CD4-positive, alpha-beta T cell treated with Interleukin-4 for 1 hour (primary cell): ENCODE data around the gene NUB1.

Experiments
- DNase-seq, 2 donors: peaks; one replicate each; pipeline ENCODE4 v3.0.0-alpha.2; 2020 to 2022

NUB1 gene

DNA sequence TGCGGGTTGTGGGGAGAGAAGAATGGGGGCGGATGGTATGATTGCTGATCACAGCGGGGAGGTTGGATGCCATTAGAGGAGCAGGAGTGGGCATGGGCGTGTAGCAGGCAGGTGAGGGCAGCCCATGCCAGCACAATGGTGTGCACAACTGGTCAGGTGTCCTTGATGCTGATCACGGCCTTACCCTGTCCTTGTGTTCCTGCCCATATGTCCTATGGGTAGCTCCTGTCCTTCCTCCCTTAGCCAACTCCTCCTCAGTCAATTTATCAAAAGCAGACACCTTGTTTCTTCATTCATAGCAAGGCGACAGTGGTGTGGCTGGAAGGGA, 37.5 kb downstream of the NUB1 start:
- no peak for DNase-seq

GRCh38 chr7:151379534-151380198, 38.1 kb downstream of the NUB1 start:
- DNase-seq, result no peak

- no peak for DNase-seq
These were observed 38.8 kb downstream of the NUB1 start for GRCh38 chr7:151380199-151381097.

- DNase-seq, result peak in 1 of 2 donors; percentile 24
These were observed 39.4 kb downstream of the NUB1 start for GRCh38 chr7:151381098-151381347.

- DNase-seq, result peak; percentile 69 to 79
These were observed 39.9 kb downstream of the NUB1 start for GRCh38 chr7:151381348-151382078.

- peak; percentile 60 to 70 for DNase-seq
These were observed 40.7 kb downstream of the NUB1 start for GRCh38 chr7:151382079-151382885.

GRCh38 chr7:151383638-151384351, 42.2 kb downstream of the NUB1 start:
- DNase-seq, result no peak

GRCh38 chr7:151384352-151384697, 42.7 kb downstream of the NUB1 start:
- no peak for DNase-seq

- no peak for DNase-seq
These were observed 43.4 kb downstream of the NUB1 start for GRCh38 chr7:151384776-151385625.

DNA sequence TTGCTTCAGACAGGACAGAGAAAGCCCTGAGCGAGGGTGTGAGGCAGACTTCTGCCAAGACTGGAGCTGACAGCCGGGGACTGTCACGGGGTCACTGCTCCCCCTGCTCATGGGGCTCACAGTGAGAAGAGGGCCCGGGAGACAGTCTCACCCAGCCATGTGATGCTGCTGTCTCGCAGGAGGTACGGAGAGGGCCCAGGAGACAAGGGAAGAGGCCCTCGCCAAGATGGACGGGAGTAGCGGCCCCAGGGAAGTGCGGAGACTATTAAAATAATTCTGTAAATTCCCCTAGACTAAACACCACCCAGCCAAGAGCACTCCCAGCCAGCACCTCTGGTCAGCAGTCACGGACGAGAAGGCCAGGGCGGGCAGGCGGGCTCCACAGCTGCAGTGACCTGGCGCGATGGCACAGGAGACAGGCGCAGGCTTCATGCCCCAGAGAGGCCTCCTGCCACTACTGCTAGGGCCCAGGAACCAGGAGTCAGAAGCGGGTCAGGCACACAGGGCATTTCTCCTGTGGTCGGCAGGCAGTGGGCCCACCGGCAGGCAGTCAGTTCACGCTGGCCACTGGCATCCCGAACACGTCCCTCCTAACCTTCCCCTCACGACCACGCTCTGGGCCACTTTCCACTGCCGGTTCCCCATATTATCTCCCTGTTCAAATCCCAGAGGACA, 44.2 kb downstream of the NUB1 start:
- DNase-seq, result no peak

DNA sequence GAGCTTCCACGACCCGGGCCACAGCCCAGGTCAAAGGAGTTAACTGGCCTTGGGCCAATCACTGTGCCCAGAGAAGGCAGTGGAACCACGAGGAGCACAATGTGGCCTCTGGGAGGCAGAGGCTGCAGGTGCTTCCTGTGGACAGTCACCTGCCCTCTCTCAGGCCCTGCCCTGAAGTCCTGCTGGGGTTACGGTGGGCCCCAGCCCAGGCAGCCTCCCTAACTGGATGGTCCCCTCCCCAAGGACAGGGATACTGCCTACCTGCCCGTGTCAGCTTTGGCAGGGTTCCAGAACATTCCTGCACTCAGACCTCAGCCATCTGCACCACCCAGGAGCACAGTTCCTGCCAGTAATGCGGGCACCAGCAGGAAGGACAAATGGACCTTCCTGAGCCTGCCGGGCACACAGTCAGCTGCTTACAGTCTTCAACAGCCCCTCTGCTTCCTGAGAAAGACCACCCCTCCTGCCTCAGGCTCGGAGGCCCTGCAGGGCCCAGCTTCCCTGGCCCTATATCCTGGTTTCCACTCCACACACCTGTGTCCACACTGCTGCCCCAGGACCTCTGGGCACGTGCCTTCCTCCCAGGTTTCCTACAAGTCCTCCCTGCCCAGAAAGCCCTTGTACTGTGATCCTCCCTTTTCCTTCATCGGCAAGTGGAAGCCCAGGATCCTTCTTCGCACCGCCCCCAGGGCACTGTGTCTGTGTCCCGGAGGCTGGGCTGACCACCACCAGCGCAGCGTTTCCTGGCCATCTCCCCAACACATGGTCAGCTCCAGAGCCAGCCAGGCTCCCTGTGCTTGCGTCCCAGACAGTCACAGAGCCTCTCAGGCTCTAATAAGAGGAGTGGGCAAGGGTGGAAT, 44.9 kb downstream of the NUB1 start:
- DNase-seq, result no peak

DNA sequence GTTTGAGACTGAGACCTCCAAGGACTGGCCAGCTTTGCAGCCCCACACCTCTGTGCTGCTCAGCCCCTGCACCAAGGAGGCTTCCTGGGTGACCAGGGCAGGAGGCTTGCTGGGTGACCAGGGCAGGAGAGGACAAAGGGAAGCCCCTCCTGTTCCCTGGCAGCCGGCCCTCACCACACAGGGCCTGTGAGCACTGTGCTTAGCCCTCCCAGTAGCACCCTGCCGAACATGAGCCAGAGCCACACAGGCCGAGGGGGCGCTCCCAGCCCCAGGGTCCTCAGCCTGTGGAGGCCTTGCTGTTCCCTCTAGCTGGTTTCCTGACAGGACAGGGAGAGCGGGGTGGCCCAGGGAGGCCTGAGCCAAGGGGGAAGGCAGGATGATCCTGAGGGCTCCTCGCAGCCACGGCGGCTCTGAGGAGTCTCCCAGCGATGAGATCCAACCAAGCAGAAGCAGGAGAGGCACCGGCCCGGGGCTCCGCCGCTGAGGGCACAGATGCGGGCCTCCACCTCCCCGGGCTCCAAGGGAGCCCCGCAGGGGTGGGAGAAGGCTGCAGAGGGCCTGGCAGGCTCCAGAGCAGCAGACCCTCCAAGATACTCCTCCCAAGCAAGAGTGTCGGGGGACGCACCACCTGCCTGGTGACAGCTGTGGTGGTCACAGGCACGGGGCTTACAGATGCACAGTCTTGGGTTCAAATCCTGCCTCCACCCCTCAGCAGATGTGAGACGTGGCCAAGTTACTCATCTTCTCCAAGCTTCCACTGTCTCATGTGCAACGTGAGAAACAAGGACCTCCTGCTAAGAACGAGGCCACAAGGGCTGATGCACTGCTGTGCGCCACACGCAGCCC, 45.8 kb downstream of the NUB1 start:
- DNase-seq, result no peak

- DNase-seq, result no peak
These were observed 46.3 kb downstream of the NUB1 start for GRCh38 chr7:151388007-151388297.

DNA sequence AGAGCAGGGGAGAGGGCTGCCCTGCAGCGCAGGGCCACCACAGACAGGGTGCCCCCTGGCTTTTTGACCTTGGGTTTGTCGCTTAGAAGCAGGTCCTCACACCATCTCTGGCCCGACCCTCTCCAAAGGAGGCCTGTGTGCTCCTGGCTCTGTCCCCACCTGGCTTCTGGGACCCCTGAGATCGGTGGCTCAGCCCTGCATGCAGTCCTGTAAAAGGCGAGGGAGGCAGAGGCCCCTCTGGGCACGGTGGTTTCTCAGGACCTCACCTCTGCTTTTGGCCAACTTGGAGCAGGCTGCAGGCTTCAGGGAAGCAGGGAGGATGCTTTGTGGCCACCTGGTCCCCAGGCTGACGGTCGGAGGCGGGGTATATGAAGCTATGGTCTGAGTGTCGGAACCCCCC, 46.8 kb downstream of the NUB1 start:
- no peak for DNase-seq

GRCh38 chr7:151389096-151389767, 47.6 kb downstream of the NUB1 start:
- no peak for DNase-seq

DNA sequence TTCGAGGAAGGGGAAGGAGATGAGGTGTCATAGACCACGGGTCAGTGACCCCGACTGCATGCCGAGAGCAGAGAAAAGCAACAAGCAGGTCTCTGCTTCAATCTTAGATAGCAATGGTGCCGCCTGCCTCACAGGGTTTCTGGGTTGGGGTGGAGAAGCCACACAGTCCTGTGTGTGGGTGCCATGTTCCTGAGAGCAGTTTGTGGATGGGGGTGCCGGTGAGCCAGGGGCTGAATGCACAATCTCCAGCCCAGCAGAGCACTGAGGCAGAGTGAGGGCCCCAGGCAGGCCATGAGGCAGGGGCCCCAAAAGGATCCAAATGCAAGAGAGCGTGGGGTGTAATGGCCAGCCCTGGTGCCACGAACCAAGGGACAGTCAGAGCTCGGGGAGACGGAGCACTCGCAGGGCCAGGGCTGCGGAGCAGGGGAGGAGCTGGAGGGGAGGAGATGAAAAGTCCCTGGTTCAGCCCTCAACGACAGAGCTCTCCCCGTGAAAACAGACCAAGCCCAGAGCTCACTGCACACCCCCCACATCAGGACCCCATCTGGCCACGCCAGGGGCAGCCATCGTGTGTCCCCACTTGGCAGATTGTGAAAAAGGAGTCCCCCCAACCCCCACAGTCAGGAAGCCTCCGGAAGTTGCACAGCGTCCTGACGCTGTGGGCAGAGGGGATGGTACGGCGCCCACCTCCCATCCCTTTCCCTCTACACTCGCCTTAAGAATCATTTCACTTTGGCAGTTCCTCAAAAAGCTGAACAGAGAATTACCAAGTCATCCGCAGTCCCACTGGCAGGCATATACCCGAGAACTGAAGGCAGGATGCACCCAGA, 48.4 kb downstream of the NUB1 start:
- DNase-seq, result no peak

DNA sequence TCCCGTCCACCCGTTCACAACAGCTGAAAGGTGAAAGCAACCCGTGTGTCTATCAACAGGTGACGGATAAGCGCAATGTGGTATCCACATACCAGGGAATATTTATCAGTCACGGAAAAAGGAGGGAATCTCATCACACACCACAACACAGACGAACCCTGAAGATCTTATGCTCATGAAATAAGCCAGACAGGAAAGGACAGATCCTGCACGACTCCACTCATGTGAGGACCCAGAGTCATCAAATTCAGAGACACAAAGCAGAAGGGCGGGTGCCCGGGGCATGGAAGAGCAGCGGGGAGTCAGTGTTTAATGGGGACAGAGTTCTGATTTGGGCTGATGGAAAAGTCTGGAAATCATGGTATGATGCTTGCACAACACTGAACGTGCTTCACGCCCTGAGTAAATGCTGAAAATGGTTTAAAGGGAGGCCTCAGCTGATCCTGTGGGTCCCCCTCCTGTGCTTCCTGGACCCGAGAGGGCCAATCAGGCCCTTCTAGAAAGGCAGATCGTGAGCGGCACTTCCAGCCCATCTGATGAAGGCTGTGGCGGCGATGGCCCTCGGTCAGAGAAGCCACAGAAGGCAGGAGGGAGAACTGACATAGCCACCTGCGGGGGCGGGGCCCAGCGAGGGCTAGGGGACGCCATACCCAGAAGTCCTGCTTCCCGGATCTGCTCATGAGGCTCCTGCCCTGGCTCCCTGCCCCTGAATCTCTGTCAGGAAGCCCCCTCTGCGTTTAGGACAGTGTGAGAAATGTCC, 49.2 kb downstream of the NUB1 start:
- DNase-seq, result no peak
